ENCODE measurements around the gene DDX10. TPM values are rescaled to one million over a fixed set of nuclear protein-coding genes. Genes with fewer than 3 reads are reported as not detected.

The DDX10 gene
- total and polyA plus RNA-seq, 2 of the 8 experiments (the other 6 are each of a cell fraction or from before 2014, with no cell fraction given) = 49.2 to 52.2 TPM

DNA sequence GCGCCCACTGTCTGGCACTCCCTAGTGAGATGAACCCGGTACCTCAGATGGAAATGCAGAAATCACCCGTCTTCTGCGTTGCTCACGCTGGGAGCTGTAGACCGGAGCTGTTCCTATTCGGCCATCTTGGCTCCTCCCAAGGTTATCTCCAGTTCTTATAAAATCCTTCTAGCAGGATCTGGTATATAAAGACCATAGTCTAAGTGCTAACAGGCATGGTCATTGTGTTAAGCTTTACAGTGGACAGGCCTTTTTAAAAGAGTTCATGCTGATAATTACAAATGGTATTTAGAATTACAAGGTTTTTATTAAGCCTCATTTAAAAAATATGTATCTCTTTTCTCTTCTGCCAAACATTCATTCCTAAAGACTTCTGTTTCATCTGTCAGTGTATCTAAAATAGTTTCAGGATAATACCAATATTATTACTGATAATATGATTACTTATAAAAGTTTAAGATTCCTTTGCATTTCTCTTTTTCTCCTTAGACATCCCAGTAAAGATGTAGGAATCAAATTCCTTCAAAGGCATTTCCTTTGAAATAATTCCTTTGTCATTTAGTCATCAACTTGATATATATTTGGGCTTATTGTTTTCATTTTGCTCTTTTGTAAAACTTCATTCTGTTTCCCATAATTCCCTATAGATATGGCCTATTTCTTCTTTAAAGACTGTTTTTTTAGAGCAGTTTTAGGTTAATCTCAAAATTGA is 20.7 kb downstream of the DDX10 start:
- Histone ChIP-seq H3K23ac (ENCODE audit: insufficient read length) (no peak overlapping the region), H2BK5ac (ENCODE audit: low read depth, low read length) (no peak overlapping the region), H2AFZ (ENCODE audit: low read length) (no peak overlapping the region), H3K9ac (replicated peaks in 1 of 4; ENCODE audit: extremely low read depth in 1 of 4, low read depth in 3 of 4, low read length in 3 of 4) (no peak overlapping the region), H4K8ac (ENCODE audit: extremely low read depth, insufficient read depth, low read length) (no peak overlapping the region), H3K4ac (replicated peaks; ENCODE audit: insufficient read length, low read depth, low read length) (no peak overlapping the region), H2BK12ac (ENCODE audit: low read depth, low read length) (no peak overlapping the region), H3K79me1 (ENCODE audit: low read depth, low read length) (no peaks in the 10 kb centered on the region), H3K27ac (ENCODE audit: low read depth, low read length) (no peak overlapping the region), H3K4me1 (replicated peaks in 1 of 4; ENCODE audit: control insufficient read depth in 3 of 4, insufficient read depth in 4 of 4, low read length in 3 of 4) (no peaks in the 10 kb centered on the region), H3K56ac (replicated peaks; ENCODE audit: insufficient read length, low read depth, low read length) (no peak overlapping the region), H4K91ac (replicated peaks; ENCODE audit: insufficient read length, low read length) (no peak overlapping the region), H2AK5ac (ENCODE audit: low read depth, low read length) (no peak overlapping the region), H2BK15ac (ENCODE audit: low read length) (no peak overlapping the region), H3K23me2 (ENCODE audit: low read depth, low read length) (no peaks in the 10 kb centered on the region), H4K20me1 (replicated peaks in 1 of 2; ENCODE audit: control insufficient read depth in 1 of 2, insufficient read depth in 2 of 2, low read length in 2 of 2) (no peaks in the 10 kb centered on the region), H3K9me3 (ENCODE audit: insufficient read depth in 2 of 2, low read depth in 1 of 2, low read length in 1 of 2) (peaks cover 0 to 5% of the 10 kb centered on the region in 2 experiments; a peak in 1 of 4 replicates), H3K18ac (ENCODE audit: extremely low read depth, low read length) (no peak overlapping the region), H3K36me3 (ENCODE audit: control insufficient read depth in 2 of 4, insufficient read depth in 4 of 4, low read length in 3 of 4) (peaks cover 0 to 28% (median 7%) of the 10 kb centered on the region in 4 experiments; a peak in 4 of 8 replicates), H3K4me2 (ENCODE audit: insufficient read depth in 1 of 2, low read depth in 2 of 2, low read length in 2 of 2) (no peak overlapping the region), H2BK20ac (ENCODE audit: low read length) (no peak overlapping the region), H3K27me3 (replicated peaks in 1 of 4; ENCODE audit: control insufficient read depth in 3 of 4, extremely low read depth in 1 of 4, insufficient read depth in 3 of 4, low read length in 3 of 4) (no peaks in the 10 kb centered on the region), H3K14ac (ENCODE audit: insufficient read length) (no peak overlapping the region), H2BK120ac (replicated peaks; ENCODE audit: low read depth, low read length) (no peak overlapping the region), H3K79me2 (ENCODE audit: control insufficient read depth in 1 of 2, insufficient read depth in 2 of 2, low read length in 2 of 2) (no peaks in the 10 kb centered on the region), H4K5ac (ENCODE audit: insufficient read length, low read depth, low read length) (no peak overlapping the region), H3K4me3 (ENCODE audit: extremely low read depth in 1 of 4, insufficient read depth in 2 of 4, low read depth in 3 of 4, low read length in 4 of 4) (no peak overlapping the region)
- no peak for DNase-seq (ENCODE audit: low read depth in 1 of 2, low spot score in 2 of 2)
- FAIRE-seq = no peak
- 98% methylated on average over 5 of the region's 7 CpGs; no CpG with 5 or more reads in 1 of the 2 experiments for WGBS, 2 experiments (ENCODE audit: extremely low coverage in 1 of 2, insufficient coverage in 1 of 2, insufficient read length in 1 of 2, insufficient replicate concordance in 2 of 2, low coverage in 1 of 2, low lambda C conversion rate in 2 of 2, missing lambda C conversion rate in 1 of 2)
- ChIA-PET POLR2A (ENCODE audit: partially characterized antibody) (no interaction called here), CTCF (ENCODE audit: partially characterized antibody) (no interaction called here)
- TF ChIP-seq SP2 (IDR thresholded peaks at IDR 0.05; ENCODE audit: low read length) (no peak), JUND (IDR thresholded peaks at IDR 0.05; ENCODE audit: low read length) (no peak), POLR2AphosphoS5 (IDR thresholded peaks at IDR 0.05; ENCODE audit: low read depth, low read length) (no peak), CBX5 (IDR thresholded peaks at IDR 0.05; ENCODE audit: low read depth, low read length) (no peak), BCL11A (IDR thresholded peaks at IDR 0.05; ENCODE audit: low read depth in 2 of 2, low read length in 2 of 2) (no peak), RNF2 (IDR thresholded peaks at IDR 0.05; ENCODE audit: borderline replicate concordance, low read depth, low read length, missing control alignments, poor library complexity, severe bottlenecking) (no peak), HDAC6 (IDR thresholded peaks at IDR 0.05; ENCODE audit: low read depth, low read length) (no peak)

Measured in H1 (cell line).